Endothelial cell (in vitro differentiated cells): Measurements from ENCODE around the gene NSUN7. TPM values are rescaled to one million over a fixed set of nuclear protein-coding genes. Genes with fewer than 3 reads are reported as not detected.

Experiments used
- DNase-seq: peaks from one replicate; pipeline ENCODE4 v3.0.0; 2021; ENCODE audit warnings: low spot score
- H3K27ac Mint-ChIP-seq: one replicate; pipeline ENCODE4 v1.8.0; 2021; ENCODE audit warnings: mixed read lengths, inconsistent platforms; ENCODE audit not compliant: unreplicated experiment
- H3K27me3 Mint-ChIP-seq: one replicate; pipeline ENCODE4 v1.8.0; 2021; ENCODE audit warnings: mild to moderate bottlenecking, moderate library complexity, mixed read lengths, inconsistent platforms; ENCODE audit not compliant: unreplicated experiment
- H3K36me3 Mint-ChIP-seq: one replicate; pipeline ENCODE4 v1.8.0; 2021; ENCODE audit warnings: mild to moderate bottlenecking, low read depth, mixed read lengths, inconsistent platforms; ENCODE audit not compliant: unreplicated experiment
- H3K4me1 Mint-ChIP-seq: one replicate; pipeline ENCODE4 v1.8.0; 2021; ENCODE audit warnings: mild to moderate bottlenecking, mixed read lengths, inconsistent platforms; ENCODE audit not compliant: unreplicated experiment
- H3K4me3 Mint-ChIP-seq: one replicate; pipeline ENCODE4 v1.8.0; 2021; ENCODE audit warnings: mild to moderate bottlenecking, mixed read lengths, inconsistent platforms; ENCODE audit not compliant: unreplicated experiment
- H3K9me3 Mint-ChIP-seq: one replicate; pipeline ENCODE4 v1.8.0; 2021; ENCODE audit warnings: mixed read lengths, inconsistent platforms; ENCODE audit not compliant: unreplicated experiment
- CTCF ChIP-seq: fragments of 200-600 bp; sonication (generic); IDR thresholded peaks from one replicate; pipeline ENCODE4 v1.5.0; 2021; ENCODE audit warnings: antibody characterized with exemption; ENCODE audit not compliant: unreplicated experiment
- total RNA-seq: library from RNA; stranded (reverse); fragmentation: NEBNext Ultra II Directional; extraction: Animal tissue kit (Norgen Biotek cat#: 25700); gene quantifications from one replicate; pipeline ENCODE4 v1.2.1, GENCODE V29; 2021; ENCODE audit not compliant: unreplicated experiment

NSUN7 gene
- total RNA-seq, 1 donor from 2014 or later = 8.5 TPM

GRCh38 chr4:40728333-40728732, 21.4 kb upstream of the NSUN7 start:
- Mint-ChIP-seq H3K27ac (no peak overlapping the region), H3K27me3 (no peaks in the 10 kb centered on the region), H3K36me3 (no peaks in the 10 kb centered on the region), H3K9me3 (no peaks in the 10 kb centered on the region), H3K4me3 (no peak overlapping the region), H3K4me1 (peaks cover 5% of the 10 kb centered on the region)
- DNase-seq = no peak
- no peak for TF ChIP-seq CTCF

GRCh38 chr4:40729555-40729954, 20.2 kb upstream of the NSUN7 start:
- no peak for TF ChIP-seq CTCF
- no peak overlapping the region for H3K4me3 Mint-ChIP-seq
- DNase-seq = no peak
- no peak overlapping the region for H3K27ac Mint-ChIP-seq
- H3K9me3 Mint-ChIP-seq = no peaks in the 10 kb centered on the region
- peaks cover 7% of the 10 kb centered on the region for H3K4me1 Mint-ChIP-seq
- H3K36me3 Mint-ChIP-seq = no peaks in the 10 kb centered on the region
- no peaks in the 10 kb centered on the region for H3K27me3 Mint-ChIP-seq

GRCh38 chr4:40730091-40730679, 19.6 kb upstream of the NSUN7 start:
- H3K4me1 Mint-ChIP-seq = peaks cover 7% of the 10 kb centered on the region
- H3K27ac Mint-ChIP-seq = no peak overlapping the region
- TF ChIP-seq CTCF = no peak
- H3K9me3 Mint-ChIP-seq = no peaks in the 10 kb centered on the region
- DNase-seq = no peak
- H3K27me3 Mint-ChIP-seq = no peaks in the 10 kb centered on the region
- H3K4me3 Mint-ChIP-seq = no peak overlapping the region
- no peaks in the 10 kb centered on the region for H3K36me3 Mint-ChIP-seq

GRCh38 chr4:40731361-40731760, 18.4 kb upstream of the NSUN7 start:
- Mint-ChIP-seq H3K4me3 (no peak overlapping the region), H3K27me3 (no peaks in the 10 kb centered on the region), H3K4me1 (peaks cover 7% of the 10 kb centered on the region), H3K9me3 (no peaks in the 10 kb centered on the region), H3K36me3 (no peaks in the 10 kb centered on the region), H3K27ac (no peak overlapping the region)
- no peak for TF ChIP-seq CTCF
- DNase-seq = no peak

- H3K27me3 Mint-ChIP-seq = no peaks in the 10 kb centered on the region
These were observed 17.9 kb upstream of the NSUN7 start for GRCh38 chr4:40731792-40732245.

More at GRCh38 chr4:40731792-40732245, 17.9 kb upstream of the NSUN7 start:
- Mint-ChIP-seq H3K4me3 (no peak overlapping the region), H3K9me3 (no peaks in the 10 kb centered on the region), H3K4me1 (peaks cover 7% of the 10 kb centered on the region), H3K27ac (no peak overlapping the region), H3K36me3 (no peaks in the 10 kb centered on the region)
- no peak for TF ChIP-seq CTCF
- no peak for DNase-seq
